H9 (cell line): ENCODE measurements around the gene GLIS2. TPM values are rescaled to one million over a fixed set of nuclear protein-coding genes. Genes with fewer than 3 reads are reported as not detected.

ENCODE experiments used
- DNase-seq: peaks from one replicate; pipeline ENCODE4 v3.0.0-alpha.2; 2017
- H2AFZ ChIP-seq: one replicate; pipeline ENCODE4 v1.6.1; 2013; ENCODE audit warnings: mild to moderate bottlenecking, low read length, control low read depth, moderate library complexity
- H2AK5ac ChIP-seq: 2 replicates; pipeline ENCODE4 v1.6.1; 2013; ENCODE audit warnings: low read length, control low read depth, mixed read lengths; ENCODE audit not compliant: insufficient read length
- H2BK120ac ChIP-seq: one replicate; pipeline ENCODE4 v1.6.1; 2013; ENCODE audit warnings: low read depth, mild to moderate bottlenecking, low read length, control low read depth, inconsistent platforms; ENCODE audit not compliant: poor library complexity, severe bottlenecking
- H2BK12ac ChIP-seq: 2 replicates; pipeline ENCODE4 v1.6.1; 2013; ENCODE audit warnings: low read length, control low read depth, mixed read lengths, low read depth; ENCODE audit not compliant: insufficient read length
- H2BK15ac ChIP-seq: 2 replicates; pipeline ENCODE4 v1.6.1; 2013; ENCODE audit warnings: low read depth, low read length, control low read depth
- H2BK20ac ChIP-seq: one replicate; pipeline ENCODE4 v1.6.1; 2013; ENCODE audit warnings: low read depth, mild to moderate bottlenecking, low read length, control low read depth, inconsistent platforms; ENCODE audit not compliant: poor library complexity, severe bottlenecking
- H2BK5ac ChIP-seq: 2 replicates; pipeline ENCODE4 v1.6.1; 2013; ENCODE audit warnings: low read length, control low read depth, mixed read lengths; ENCODE audit not compliant: insufficient read length
- H3K14ac ChIP-seq: 2 replicates; pipeline ENCODE4 v1.6.1; 2013; ENCODE audit warnings: low read length, control low read depth; ENCODE audit not compliant: insufficient read depth
- H3K18ac ChIP-seq: 2 replicates; pipeline ENCODE4 v1.6.1; 2013; ENCODE audit warnings: low read depth, mild to moderate bottlenecking, mixed read lengths, low read length, control low read depth; ENCODE audit not compliant: insufficient read length
- H3K23ac ChIP-seq: 2 replicates; pipeline ENCODE4 v1.6.1; 2013; ENCODE audit warnings: low read length, control low read depth, mixed read lengths, low read depth; ENCODE audit not compliant: insufficient read length
- H3K23me2 ChIP-seq: 2 replicates; pipeline ENCODE4 v1.6.1; 2013; ENCODE audit warnings: low read depth, mild to moderate bottlenecking, mixed read lengths, low read length, control low read depth; ENCODE audit not compliant: insufficient read length, poor library complexity, severe bottlenecking
- H3K27ac ChIP-seq: 2 replicates; pipeline ENCODE4 v1.5.1; 2013; ENCODE audit warnings: low read length, control low read depth, mixed read lengths, low read depth; ENCODE audit not compliant: insufficient read length
- H3K27me3 ChIP-seq: 2 replicates; pipeline ENCODE4 v1.6.1; 2013; ENCODE audit warnings: low read length, control low read depth, inconsistent platforms; ENCODE audit not compliant: insufficient read depth
- H3K4ac ChIP-seq: 2 replicates; pipeline ENCODE4 v1.6.1; 2013; ENCODE audit warnings: low read depth, mild to moderate bottlenecking, control low read depth, inconsistent platforms, low read length, moderate library complexity
- H3K4me1 ChIP-seq: 2 replicates; pipeline ENCODE4 v1.6.1; 2013; ENCODE audit warnings: low read length, control low read depth, inconsistent platforms; ENCODE audit not compliant: insufficient read depth
- H3K4me2 ChIP-seq: 2 replicates; pipeline ENCODE4 v1.6.1; 2013; ENCODE audit warnings: low read length, control low read depth, mixed read lengths; ENCODE audit not compliant: insufficient read length, insufficient read depth
- H3K56ac ChIP-seq: 2 replicates; pipeline ENCODE4 v1.6.1; 2013; ENCODE audit warnings: low read depth, mild to moderate bottlenecking, mixed read lengths, low read length, control low read depth; ENCODE audit not compliant: insufficient read length
- H3K79me1 ChIP-seq: 2 replicates; pipeline ENCODE4 v1.6.1; 2013; ENCODE audit warnings: low read depth, mild to moderate bottlenecking, moderate library complexity, low read length, control low read depth, inconsistent platforms; ENCODE audit not compliant: insufficient read depth, poor library complexity, severe bottlenecking
- H3K79me2 ChIP-seq: 2 replicates; pipeline ENCODE4 v1.6.1; 2013; ENCODE audit warnings: low read length, control low read depth, inconsistent platforms; ENCODE audit not compliant: insufficient read depth
- H3K9ac ChIP-seq: 2 replicates; pipeline ENCODE4 v1.6.1; 2013; ENCODE audit warnings: low read length, control low read depth, mixed read lengths; ENCODE audit not compliant: insufficient read length; ENCODE audit errors: extremely low read depth
- H3K9me3 ChIP-seq: one replicate; pipeline ENCODE4 v1.6.1; 2013; ENCODE audit warnings: low read depth, low read length, inconsistent platforms; ENCODE audit not compliant: control insufficient read depth
- H3T11ph ChIP-seq: one replicate; pipeline ENCODE4 v1.6.1; 2013; ENCODE audit warnings: mild to moderate bottlenecking, low read length, control low read depth, inconsistent platforms
- H4K20me1 ChIP-seq: one replicate; pipeline ENCODE4 v1.6.1; 2013; ENCODE audit not compliant: control insufficient read depth, insufficient read length, insufficient read depth
- H4K5ac ChIP-seq: 2 replicates; pipeline ENCODE4 v1.6.1; 2013; ENCODE audit warnings: low read depth, mild to moderate bottlenecking, mixed read lengths, low read length, control low read depth; ENCODE audit not compliant: insufficient read length
- H4K8ac ChIP-seq: replicated peaks from 2 replicates; pipeline ENCODE4 v1.6.1; 2013; ENCODE audit warnings: low read length, control low read depth, mixed read lengths, low read depth; ENCODE audit not compliant: insufficient read length
- H4K91ac ChIP-seq: 2 replicates; pipeline ENCODE4 v1.6.1; 2013; ENCODE audit warnings: low read depth, mild to moderate bottlenecking, moderate library complexity, mixed read lengths, low read length, control low read depth; ENCODE audit not compliant: insufficient read length
- H3K27ac Mint-ChIP-seq, 3 experiments: 2 replicates in 2 of 3; 3 replicates in 1 of 3; pipeline ENCODE4 v1.8.0; 2020 to 2021; ENCODE audit warnings: mixed read lengths in 3 of 3, mild to moderate bottlenecking in 1 of 3, moderate library complexity in 1 of 3
- H3K27me3 Mint-ChIP-seq: 2 replicates; pipeline ENCODE4 v1.8.0; 2021; ENCODE audit warnings: low read depth, mild to moderate bottlenecking, moderate library complexity, mixed read lengths
- H3K36me3 Mint-ChIP-seq, 3 experiments: 2 replicates in 2 of 3; 3 replicates in 1 of 3; pipeline ENCODE4 v1.8.0; 2020 to 2021; ENCODE audit warnings: low read depth in 3 of 3, mixed read lengths in 3 of 3; ENCODE audit not compliant: insufficient read depth in 1 of 3
- H3K4me1 Mint-ChIP-seq, 2 experiments: 2 replicates each; pipeline ENCODE4 v1.8.0; 2020; ENCODE audit warnings: mixed read lengths in 2 of 2
- H3K4me3 Mint-ChIP-seq, 2 experiments: 2 replicates in 1 of 2; 3 replicates in 1 of 2; pipeline ENCODE4 v1.8.0; 2020 to 2021; ENCODE audit warnings: mild to moderate bottlenecking in 2 of 2, mixed read lengths in 2 of 2, moderate library complexity in 1 of 2
- H3K9me3 Mint-ChIP-seq, 2 experiments: 2 replicates in 1 of 2; 3 replicates in 1 of 2; pipeline ENCODE4 v1.8.0; 2020; ENCODE audit warnings: mild to moderate bottlenecking in 2 of 2, mixed read lengths in 2 of 2, moderate library complexity in 1 of 2
- CTCF ChIP-seq: fragments of 200-600 bp; sonication (generic); conservative IDR thresholded peaks from 3 replicates; pipeline ENCODE4 v1.8.0; 2021; ENCODE audit warnings: antibody characterized with exemption, mild to moderate bottlenecking
- WGBS: extraction: QIAGEN DNeasy Blood & Tissue Kit; methylation state at CpG from one replicate; pipeline ENCODE4 v1.1.7; 2013; ENCODE audit warnings: missing lambda C conversion rate, low lambda C conversion rate, mixed read lengths; ENCODE audit not compliant: insufficient read length; ENCODE audit errors: extremely low coverage; 5-methylcytosine and 5-hydroxymethylcytosine counted together
- total RNA-seq: library from RNA; stranded (reverse); gene quantifications from 2 replicates; pipeline ENCODE4 v1.2.1, GENCODE V29; 2021

Gene GLIS2
- total RNA-seq, 1 experiment from 2014 or later: 14.3 TPM

- peaks cover 0 to 3% (median 3%) of the 10 kb centered on the region in 3 experiments; a peak in 3 of 7 replicates for H3K36me3 Mint-ChIP-seq
- H3K9me3 Mint-ChIP-seq: no peaks in the 10 kb centered on the region
- peak overlapping the region in 1 of 2 experiments; percentile 43; a peak in 1 of 5 replicates for H3K4me3 Mint-ChIP-seq
- no peak overlapping the region for H4K91ac ChIP-seq
- no peak overlapping the region for H2BK120ac ChIP-seq
- H3K23ac ChIP-seq: no peak overlapping the region
- H2BK5ac ChIP-seq: no peak overlapping the region
- no peak for TF ChIP-seq CTCF
- H3K56ac ChIP-seq: no peak overlapping the region
- H2BK12ac ChIP-seq: no peak overlapping the region
- no peak overlapping the region for H2AK5ac ChIP-seq
- H2AFZ ChIP-seq: no peak overlapping the region
- peak overlapping the region; percentile 27 to 93 (median 41); a peak in 3 of 7 replicates for H3K27ac Mint-ChIP-seq
- no peak overlapping the region for H4K8ac ChIP-seq
- no peak overlapping the region for H2BK15ac ChIP-seq
- no peak overlapping the region for H3K14ac ChIP-seq
- no peak overlapping the region for H3K9ac ChIP-seq
- peaks cover 28 to 53% of the 10 kb centered on the region in 2 experiments for H3K4me1 Mint-ChIP-seq
- H3K9me3 ChIP-seq: no peaks in the 10 kb centered on the region
- no peak overlapping the region for H3K4ac ChIP-seq
- no peak for DNase-seq
- peak overlapping the region; percentile 5 for H3K18ac ChIP-seq
- H3K79me2 ChIP-seq: peaks cover 1% of the 10 kb centered on the region; the same call in 1 of the 2 replicates
- no peak overlapping the region for H3K4me2 ChIP-seq
- no peaks in the 10 kb centered on the region for H3K23me2 ChIP-seq
- WGBS: no CpG with 5 or more reads among the region's 15 CpGs
- no peaks in the 10 kb centered on the region for H3K27me3 Mint-ChIP-seq
- H3K27me3 ChIP-seq: no peaks in the 10 kb centered on the region
- H4K20me1 ChIP-seq: no peaks in the 10 kb centered on the region
- H3K27ac ChIP-seq: no peak overlapping the region
- H3K4me1 ChIP-seq: peaks cover 11% of the 10 kb centered on the region; the same call in 1 of the 2 replicates
- no peak overlapping the region for H3T11ph ChIP-seq
- no peak overlapping the region for H2BK20ac ChIP-seq
- H4K5ac ChIP-seq: no peak overlapping the region
- no peaks in the 10 kb centered on the region for H3K79me1 ChIP-seq
These were observed 62.3 kb downstream of the GLIS2 start for GRCh38 chr16:4378161-4378666.
